WTC11 (cell line): ENCODE data around the gene SKA2.

Experiments
- CTCF ChIP-seq: fragments of 200-600 bp; IDR thresholded peaks from 2 replicates; pipeline ENCODE4 v1.8.0; 2022; ENCODE audit warnings: antibody characterized with exemption
- STAT6 ChIP-seq: sonication (generic); formaldehyde crosslinking; conservative IDR thresholded peaks from 2 replicates; pipeline ENCODE4 v1.8.1; 2023; ENCODE audit warnings: mild to moderate bottlenecking, low read depth, missing genetic modification reagents, moderate library complexity
- USF1 ChIP-seq: sonication (generic); formaldehyde crosslinking; IDR thresholded peaks from 2 replicates; pipeline ENCODE4 v1.8.0; 2022; ENCODE audit warnings: mild to moderate bottlenecking, missing genetic modification reagents

GRCh38 chr17:59178266-59178985 lies 23.4 kb upstream of the SKA2 start:
- TF ChIP-seq CTCF: no peak
- no peak for TF ChIP-seq STAT6 (CRISPR knock-in tag)
- TF ChIP-seq USF1: no peak
